Esophagus squamous epithelium (tissue), 4 donors: Measurements from ENCODE around the gene WDR88.

Experiments
- POLR2A ChIP-seq, 4 donors: fragments of 450-650 bp; IDR thresholded peaks; one replicate each; pipeline ENCODE4 v1.6.1; 2017; ENCODE audit warnings: antibody characterized with exemption in 4 of 4, mild to moderate bottlenecking in 4 of 4, moderate library complexity in 3 of 4
- TF ChIP-seq, protein P1 (sequence below), 6 experiments: fragments of 450-650 bp in 4 of 6; fragments of 200-600 bp in 2 of 6; sonication (generic) in 2 of 6; IDR thresholded peaks; one replicate each; pipeline ENCODE4 v1.5.1; 2016 to 2019; ENCODE audit warnings: antibody characterized with exemption in 6 of 6, mild to moderate bottlenecking in 4 of 6, moderate library complexity in 4 of 6

DNA sequence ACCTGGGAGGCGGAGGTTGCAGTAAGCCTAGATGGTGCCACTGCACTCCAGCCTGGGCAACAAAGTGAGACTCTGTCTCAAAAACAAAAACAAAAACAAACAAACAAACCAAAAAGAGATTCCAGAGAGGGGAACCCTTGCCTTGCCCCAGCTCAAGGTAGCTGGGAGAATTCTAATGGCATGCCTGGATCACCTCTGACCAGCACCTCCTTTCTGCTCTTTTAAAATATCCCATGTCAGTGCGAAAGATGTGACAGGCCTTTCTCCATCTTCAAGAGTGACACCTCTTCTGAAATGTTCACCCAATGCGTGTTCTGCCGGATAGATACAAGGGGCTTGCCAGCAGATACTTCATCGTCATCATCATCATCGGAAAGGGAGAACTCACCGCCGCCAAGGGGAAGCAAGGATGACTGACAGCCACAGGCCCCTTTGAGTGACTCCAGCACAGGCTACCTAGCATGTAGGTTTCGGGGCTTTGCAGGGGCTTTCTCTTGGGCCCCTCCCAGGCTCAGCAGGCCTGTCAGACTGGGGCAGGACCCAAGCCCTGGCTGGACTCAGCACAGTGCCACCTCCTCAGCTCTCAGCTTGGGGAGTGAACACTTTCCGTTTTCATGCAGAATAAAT, 43.4 kb downstream of the WDR88 start:
- TF ChIP-seq, protein P1, sequence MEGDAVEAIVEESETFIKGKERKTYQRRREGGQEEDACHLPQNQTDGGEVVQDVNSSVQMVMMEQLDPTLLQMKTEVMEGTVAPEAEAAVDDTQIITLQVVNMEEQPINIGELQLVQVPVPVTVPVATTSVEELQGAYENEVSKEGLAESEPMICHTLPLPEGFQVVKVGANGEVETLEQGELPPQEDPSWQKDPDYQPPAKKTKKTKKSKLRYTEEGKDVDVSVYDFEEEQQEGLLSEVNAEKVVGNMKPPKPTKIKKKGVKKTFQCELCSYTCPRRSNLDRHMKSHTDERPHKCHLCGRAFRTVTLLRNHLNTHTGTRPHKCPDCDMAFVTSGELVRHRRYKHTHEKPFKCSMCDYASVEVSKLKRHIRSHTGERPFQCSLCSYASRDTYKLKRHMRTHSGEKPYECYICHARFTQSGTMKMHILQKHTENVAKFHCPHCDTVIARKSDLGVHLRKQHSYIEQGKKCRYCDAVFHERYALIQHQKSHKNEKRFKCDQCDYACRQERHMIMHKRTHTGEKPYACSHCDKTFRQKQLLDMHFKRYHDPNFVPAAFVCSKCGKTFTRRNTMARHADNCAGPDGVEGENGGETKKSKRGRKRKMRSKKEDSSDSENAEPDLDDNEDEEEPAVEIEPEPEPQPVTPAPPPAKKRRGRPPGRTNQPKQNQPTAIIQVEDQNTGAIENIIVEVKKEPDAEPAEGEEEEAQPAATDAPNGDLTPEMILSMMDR (IDR thresholded peaks at IDR 0.05), result no peak
- no peak for TF ChIP-seq POLR2A (IDR thresholded peaks at IDR 0.05)
